HEK293 (cell line): ENCODE data around the gene ANO8.

Source experiments
- CTCF ChIP-seq: fragments of 450-650 bp; formaldehyde crosslinking; IDR thresholded peaks from 2 replicates; pipeline ENCODE4 v1.5.1; 2016; ENCODE audit warnings: missing biosample characterization, missing genetic modification characterization
- MEIS1 ChIP-seq: sonication (generic); formaldehyde crosslinking; IDR thresholded peaks from 2 replicates; pipeline ENCODE4 v1.8.1; 2022; ENCODE audit warnings: missing genetic modification reagents, mild to moderate bottlenecking, borderline replicate concordance
- SCRT2 ChIP-seq: fragments of 450-650 bp; formaldehyde crosslinking; IDR thresholded peaks from 2 replicates; pipeline ENCODE4 v1.5.1; 2016; ENCODE audit warnings: missing biosample characterization, missing genetic modification characterization
- SP3 ChIP-seq: fragments of 450-650 bp; formaldehyde crosslinking; IDR thresholded peaks from 2 replicates; pipeline ENCODE4 v1.5.1; 2016; ENCODE audit warnings: missing biosample characterization, missing genetic modification characterization
- TCF7L2 ChIP-seq: IDR thresholded peaks from 2 replicates; pipeline ENCODE4 v1.6.1; 2011; ENCODE audit warnings: low read depth, mild to moderate bottlenecking, inconsistent platforms, low read length, moderate library complexity, borderline replicate concordance
- ZBTB7A ChIP-seq: fragments of 450-650 bp; formaldehyde crosslinking; IDR thresholded peaks from 2 replicates; pipeline ENCODE4 v1.5.1; 2016; ENCODE audit warnings: low read depth, missing biosample characterization, missing genetic modification characterization
- ZNF133 ChIP-seq: fragments of 450-650 bp; formaldehyde crosslinking; IDR thresholded peaks from 2 replicates; pipeline ENCODE4 v1.5.1; 2016; ENCODE audit warnings: missing biosample characterization, missing genetic modification characterization
- ZNF174 ChIP-seq: fragments of 450-650 bp; formaldehyde crosslinking; IDR thresholded peaks from 2 replicates; pipeline ENCODE4 v1.5.0; 2017; ENCODE audit warnings: missing biosample characterization, mild to moderate bottlenecking, missing genetic modification characterization
- ZNF23 ChIP-seq: fragments of 450-650 bp; formaldehyde crosslinking; IDR thresholded peaks from 2 replicates; pipeline ENCODE4 v1.5.1; 2016; ENCODE audit warnings: missing biosample characterization, missing genetic modification characterization, borderline replicate concordance
- ZNF768 ChIP-seq: fragments of 450-650 bp; formaldehyde crosslinking; IDR thresholded peaks from 2 replicates; pipeline ENCODE4 v1.5.1; 2018; ENCODE audit warnings: missing biosample characterization, mild to moderate bottlenecking, missing genetic modification characterization
- ZNF785 ChIP-seq: fragments of 450-650 bp; formaldehyde crosslinking; IDR thresholded peaks from 2 replicates; pipeline ENCODE4 v1.5.1; 2016; ENCODE audit warnings: missing biosample characterization, missing genetic modification characterization
- ZSCAN23 ChIP-seq: fragments of 450-650 bp; formaldehyde crosslinking; IDR thresholded peaks from 2 replicates; pipeline ENCODE4 v1.5.1; 2016; ENCODE audit warnings: missing biosample characterization, missing genetic modification characterization

GRCh38 chr19:17285415-17286135 lies 49.1 kb downstream of the ANO8 start:
- TF ChIP-seq ZNF133 (tag by site-specific recombination) (no peak), CTCF (no peak), SCRT2 (tag by site-specific recombination) (no peak), ZSCAN23 (no peak), ZNF23 (no peak), MEIS1 (CRISPR knock-in tag) (no peak), TCF7L2 (no peak), ZNF785 (tag by site-specific recombination) (no peak), ZNF174 (tag by site-specific recombination) (no peak), ZBTB7A (tag by site-specific recombination) (no peak), SP3 (tag by site-specific recombination) (no peak), ZNF768 (tag by site-specific recombination) (no peak)
